Measurements from ENCODE around the gene FAU. TPM values are rescaled to one million over a fixed set of nuclear protein-coding genes. Genes with fewer than 3 reads are reported as not detected.
A peak's percentile ranks its signal among the peaks of the same experiment; 100 is the strongest.

Gene FAU
- total and polyA plus RNA-seq, 9 of the 15 experiments (the other 6 are each of a cell fraction or from before 2014, with no cell fraction given), result 433 to 1,827 (median 942) TPM

DNA sequence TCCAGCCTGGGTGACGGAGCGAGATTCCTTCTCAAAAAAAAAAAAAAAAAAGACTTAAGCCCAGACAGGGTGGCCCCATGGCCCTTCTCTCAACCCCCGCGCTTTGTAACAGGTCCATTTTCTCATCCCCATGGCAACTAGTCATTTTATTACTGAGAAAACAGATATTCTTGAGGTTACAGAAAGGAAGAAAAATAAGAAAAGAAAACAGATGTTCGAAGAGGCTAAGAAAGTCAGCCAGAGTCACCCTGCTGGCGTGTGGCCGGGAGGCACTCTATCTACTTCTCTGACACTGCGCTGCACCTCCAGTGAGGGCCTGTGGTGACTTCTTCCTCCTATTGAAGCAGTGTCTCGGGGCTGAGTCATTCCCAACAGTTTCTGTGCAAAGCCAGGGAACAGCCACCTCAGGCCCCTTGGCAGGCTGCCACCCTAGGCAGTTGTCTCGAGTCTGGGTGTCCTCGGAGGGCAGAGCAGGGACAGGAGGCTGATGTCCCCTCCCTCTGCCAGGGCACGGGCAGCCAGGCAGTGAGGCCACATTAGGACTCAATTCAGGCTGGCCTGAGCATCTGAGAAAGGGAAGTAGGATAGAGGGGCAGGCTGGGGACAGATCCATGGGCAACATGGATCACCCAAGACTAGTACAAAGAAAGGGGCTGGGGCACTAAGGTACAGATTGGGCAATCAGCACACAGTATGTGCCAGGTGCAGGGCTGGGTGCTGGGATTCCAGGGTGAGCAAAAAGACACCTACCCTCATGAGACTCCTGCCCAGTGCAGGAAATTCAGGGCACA lies 28.8 kb upstream of the FAU start (continued):
- TF ChIP-seq, protein P1, sequence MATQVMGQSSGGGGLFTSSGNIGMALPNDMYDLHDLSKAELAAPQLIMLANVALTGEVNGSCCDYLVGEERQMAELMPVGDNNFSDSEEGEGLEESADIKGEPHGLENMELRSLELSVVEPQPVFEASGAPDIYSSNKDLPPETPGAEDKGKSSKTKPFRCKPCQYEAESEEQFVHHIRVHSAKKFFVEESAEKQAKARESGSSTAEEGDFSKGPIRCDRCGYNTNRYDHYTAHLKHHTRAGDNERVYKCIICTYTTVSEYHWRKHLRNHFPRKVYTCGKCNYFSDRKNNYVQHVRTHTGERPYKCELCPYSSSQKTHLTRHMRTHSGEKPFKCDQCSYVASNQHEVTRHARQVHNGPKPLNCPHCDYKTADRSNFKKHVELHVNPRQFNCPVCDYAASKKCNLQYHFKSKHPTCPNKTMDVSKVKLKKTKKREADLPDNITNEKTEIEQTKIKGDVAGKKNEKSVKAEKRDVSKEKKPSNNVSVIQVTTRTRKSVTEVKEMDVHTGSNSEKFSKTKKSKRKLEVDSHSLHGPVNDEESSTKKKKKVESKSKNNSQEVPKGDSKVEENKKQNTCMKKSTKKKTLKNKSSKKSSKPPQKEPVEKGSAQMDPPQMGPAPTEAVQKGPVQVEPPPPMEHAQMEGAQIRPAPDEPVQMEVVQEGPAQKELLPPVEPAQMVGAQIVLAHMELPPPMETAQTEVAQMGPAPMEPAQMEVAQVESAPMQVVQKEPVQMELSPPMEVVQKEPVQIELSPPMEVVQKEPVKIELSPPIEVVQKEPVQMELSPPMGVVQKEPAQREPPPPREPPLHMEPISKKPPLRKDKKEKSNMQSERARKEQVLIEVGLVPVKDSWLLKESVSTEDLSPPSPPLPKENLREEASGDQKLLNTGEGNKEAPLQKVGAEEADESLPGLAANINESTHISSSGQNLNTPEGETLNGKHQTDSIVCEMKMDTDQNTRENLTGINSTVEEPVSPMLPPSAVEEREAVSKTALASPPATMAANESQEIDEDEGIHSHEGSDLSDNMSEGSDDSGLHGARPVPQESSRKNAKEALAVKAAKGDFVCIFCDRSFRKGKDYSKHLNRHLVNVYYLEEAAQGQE (IDR thresholded peaks at IDR 0.05; ENCODE audit: borderline replicate concordance), result no peak
- TF ChIP-seq, protein P1 (CRISPR knock-in tag; IDR thresholded peaks at IDR 0.05; ENCODE audit: low read depth), result no peak
- TF ChIP-seq ETV5 (CRISPR knock-in tag; IDR thresholded peaks at IDR 0.05; ENCODE audit: low read depth) (peak; percentile 59; the same call in 1 of the 2 replicates), ZZZ3 (IDR thresholded peaks at IDR 0.05) (no peak), PCBP1 (IDR thresholded peaks at IDR 0.05; ENCODE audit: low read depth, low read length, poor library complexity, severe bottlenecking) (no peak), U2AF2 (optimal IDR thresholded peaks at IDR 0.05; ENCODE audit: low read depth, low read length) (no peak), HDAC2 (IDR thresholded peaks at IDR 0.05) (no peak)
- TF ChIP-seq, protein P2, sequence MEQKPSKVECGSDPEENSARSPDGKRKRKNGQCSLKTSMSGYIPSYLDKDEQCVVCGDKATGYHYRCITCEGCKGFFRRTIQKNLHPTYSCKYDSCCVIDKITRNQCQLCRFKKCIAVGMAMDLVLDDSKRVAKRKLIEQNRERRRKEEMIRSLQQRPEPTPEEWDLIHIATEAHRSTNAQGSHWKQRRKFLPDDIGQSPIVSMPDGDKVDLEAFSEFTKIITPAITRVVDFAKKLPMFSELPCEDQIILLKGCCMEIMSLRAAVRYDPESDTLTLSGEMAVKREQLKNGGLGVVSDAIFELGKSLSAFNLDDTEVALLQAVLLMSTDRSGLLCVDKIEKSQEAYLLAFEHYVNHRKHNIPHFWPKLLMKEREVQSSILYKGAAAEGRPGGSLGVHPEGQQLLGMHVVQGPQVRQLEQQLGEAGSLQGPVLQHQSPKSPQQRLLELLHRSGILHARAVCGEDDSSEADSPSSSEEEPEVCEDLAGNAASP (IDR thresholded peaks at IDR 0.05), result no peak
- TF ChIP-seq, protein P3, sequence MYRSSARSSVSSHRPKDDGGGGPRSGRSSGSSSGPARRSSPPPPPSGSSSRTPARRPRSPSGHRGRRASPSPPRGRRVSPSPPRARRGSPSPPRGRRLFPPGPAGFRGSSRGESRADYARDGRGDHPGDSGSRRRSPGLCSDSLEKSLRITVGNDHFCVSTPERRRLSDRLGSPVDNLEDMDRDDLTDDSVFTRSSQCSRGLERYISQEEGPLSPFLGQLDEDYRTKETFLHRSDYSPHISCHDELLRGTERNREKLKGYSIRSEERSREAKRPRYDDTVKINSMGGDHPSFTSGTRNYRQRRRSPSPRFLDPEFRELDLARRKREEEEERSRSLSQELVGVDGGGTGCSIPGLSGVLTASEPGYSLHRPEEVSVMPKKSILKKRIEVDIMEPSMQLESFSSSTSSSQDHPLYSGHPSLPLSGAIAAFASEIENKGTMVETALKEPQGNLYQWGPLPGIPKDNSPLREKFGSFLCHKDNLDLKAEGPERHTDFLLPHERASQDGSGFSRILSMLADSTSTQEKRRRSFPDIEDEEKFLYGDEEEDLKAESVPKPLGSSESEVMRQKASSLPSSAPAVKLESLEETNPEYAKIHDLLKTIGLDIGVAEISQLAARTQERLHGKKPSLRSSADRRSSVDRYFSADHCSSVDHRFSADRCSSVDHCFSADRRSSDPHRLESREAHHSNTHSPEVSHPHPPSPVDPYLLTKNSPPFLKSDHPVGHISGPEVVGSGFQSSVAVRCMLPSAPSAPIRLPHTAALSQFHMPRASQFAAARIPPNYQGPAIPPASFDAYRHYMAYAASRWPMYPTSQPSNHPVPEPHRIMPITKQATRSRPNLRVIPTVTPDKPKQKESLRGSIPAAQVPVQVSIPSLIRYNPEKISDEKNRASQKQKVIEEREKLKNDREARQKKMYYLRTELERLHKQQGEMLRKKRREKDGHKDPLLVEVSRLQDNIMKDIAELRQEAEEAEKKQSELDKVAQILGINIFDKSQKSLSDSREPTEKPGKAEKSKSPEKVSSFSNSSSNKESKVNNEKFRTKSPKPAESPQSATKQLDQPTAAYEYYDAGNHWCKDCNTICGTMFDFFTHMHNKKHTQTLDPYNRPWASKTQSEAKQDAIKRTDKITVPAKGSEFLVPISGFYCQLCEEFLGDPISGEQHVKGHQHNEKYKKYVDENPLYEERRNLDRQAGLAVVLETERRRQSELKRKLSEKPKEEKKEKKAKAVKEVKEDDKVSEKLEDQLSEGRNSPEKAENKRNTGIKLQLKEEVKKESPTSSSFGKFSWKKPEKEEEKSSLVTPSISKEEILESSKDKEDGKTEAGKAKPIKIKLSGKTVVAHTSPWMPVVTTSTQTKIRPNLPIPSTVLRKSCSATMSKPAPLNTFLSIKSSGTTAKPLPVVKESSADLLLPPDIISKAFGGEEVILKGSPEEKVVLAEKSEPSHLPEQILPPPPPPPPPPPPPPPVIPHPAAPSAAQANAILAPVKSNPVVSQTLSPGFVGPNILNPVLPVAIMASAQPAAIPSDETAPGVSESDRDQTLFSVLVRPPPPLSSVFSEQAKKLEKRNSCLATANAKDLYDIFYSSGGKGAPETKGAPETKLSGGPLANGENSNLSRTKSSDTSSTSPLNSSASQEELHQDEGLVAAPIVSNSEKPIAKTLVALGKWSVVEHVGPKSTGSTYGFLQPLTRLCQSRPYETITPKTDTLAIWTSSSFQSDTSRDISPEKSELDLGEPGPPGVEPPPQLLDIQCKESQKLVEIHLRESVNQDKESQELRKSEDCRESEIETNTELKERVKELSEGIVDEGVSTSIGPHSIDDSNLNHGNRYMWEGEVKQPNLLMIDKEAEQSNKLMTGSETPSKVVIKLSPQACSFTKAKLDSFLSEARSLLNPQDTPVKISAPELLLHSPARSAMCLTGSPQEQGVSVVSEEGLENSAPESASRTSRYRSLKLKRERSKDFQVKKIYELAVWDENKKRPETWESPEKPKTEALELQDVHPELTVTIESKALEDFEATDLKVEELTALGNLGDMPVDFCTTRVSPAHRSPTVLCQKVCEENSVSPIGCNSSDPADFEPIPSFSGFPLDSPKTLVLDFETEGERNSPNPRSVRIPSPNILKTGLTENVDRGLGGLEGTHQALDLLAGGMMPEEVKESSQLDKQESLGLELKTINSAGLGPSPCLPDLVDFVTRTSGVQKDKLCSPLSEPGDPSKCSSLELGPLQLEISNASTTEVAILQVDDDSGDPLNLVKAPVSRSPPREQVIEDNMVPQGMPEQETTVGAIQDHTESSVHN (IDR thresholded peaks at IDR 0.05; ENCODE audit: borderline replicate concordance in 1 of 2, low read depth in 1 of 2), result no peak
